ENCODE measurements around the gene KPNB1.
A peak's percentile ranks its signal among the peaks of the same experiment; 100 is the strongest.

The KPNB1 gene

DNA sequence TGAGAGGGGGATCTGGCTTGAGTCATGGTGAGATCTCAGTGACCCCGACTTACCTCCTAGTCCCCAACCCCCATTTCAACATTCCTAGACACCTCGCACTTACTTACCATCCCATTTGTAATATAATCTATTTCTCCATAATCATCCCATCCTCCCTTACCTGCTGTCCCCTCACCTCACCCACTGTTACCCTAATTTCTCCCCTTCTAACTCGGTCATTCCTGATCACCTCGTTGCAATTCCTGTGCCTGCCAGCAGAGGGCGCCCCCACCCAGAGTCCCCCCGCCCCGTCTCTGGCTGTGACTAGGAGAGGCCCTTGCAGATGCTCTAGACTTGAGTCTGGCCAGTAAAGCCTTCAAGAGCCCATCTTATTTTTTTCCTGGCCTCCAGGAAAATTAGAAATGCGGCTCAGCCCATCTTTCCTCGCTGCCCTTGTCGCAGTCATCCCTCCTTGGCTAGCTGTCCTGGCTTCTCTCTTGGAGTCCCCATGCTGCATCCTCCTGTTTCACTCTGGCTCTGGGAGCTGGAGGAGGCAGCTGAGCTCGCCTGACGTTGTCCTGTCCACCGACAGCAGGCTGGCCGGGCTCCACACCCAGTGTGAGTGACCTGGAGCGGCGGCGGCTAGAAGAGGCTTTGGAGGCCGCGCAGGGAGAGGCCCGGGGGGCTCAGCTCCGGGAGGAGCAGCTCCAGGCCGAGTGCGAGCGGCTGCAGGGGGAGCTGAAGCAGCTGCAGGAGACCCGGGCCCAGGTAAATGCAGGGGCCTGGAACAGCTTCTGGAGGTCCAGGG is 49.2 kb downstream of the KPNB1 start:
- peak; percentile 90 to 93 for DNase-seq

GRCh38 chr17:47699536-47699840 is 49.8 kb downstream of the KPNB1 start:
- no peak for DNase-seq

DNA sequence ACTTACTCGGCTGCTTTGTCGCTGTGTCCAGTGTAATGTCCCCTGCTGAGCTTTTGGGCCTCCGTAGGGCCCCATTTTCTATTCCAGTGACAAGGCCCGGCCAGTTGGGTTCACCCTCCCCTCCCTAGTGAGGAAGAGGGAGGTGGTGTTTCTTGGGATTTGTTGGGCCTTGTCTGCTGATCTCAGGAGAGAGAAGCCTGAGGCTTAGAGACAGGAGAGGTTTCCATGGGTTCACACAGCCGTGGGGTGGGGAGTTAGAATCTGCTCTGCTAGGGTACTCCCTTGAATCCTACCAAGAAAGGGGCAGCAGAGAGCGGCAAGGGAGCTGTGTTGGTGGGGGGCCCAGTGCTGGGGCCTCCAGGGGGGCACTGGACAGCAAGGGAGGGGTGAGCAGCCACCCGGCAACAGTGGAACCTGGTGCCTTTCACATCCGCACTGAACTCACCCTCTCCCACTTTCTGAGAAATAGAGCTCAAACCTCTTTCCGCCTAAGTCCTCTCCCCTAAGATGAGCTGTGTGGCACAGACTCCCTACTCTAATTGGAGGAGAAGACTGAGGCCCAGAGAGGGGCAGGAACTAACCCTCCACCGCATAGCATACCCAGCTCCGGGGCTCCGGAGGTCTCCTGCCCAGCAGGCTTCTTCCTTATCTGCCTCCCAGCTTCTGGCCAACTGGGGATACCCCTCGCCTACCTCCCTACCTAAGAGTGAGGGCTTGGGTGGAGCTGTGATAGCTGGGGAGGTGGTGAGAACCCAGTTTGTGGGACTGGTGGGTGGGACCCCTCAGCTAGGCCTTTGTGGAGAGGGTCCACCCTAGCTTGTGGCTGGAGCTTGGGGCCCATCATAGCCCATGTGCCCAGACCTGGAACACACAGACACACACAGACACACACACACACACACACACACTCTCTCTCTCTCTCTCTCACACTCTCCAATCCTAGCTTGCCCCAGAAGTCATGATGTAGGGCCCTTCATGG is 51.0 kb downstream of the KPNB1 start:
- DNase-seq, result peak in 1 of 2 experiments; percentile 37

- DNase-seq, result no peak
These were observed 51.9 kb downstream of the KPNB1 start for GRCh38 chr17:47701608-47702007.

- DNase-seq, result no peak
These were observed 52.8 kb downstream of the KPNB1 start for GRCh38 chr17:47702391-47702995.

GRCh38 chr17:47703191-47703591 is 53.5 kb downstream of the KPNB1 start:
- DNase-seq, result peak; percentile 49 to 58

DNA sequence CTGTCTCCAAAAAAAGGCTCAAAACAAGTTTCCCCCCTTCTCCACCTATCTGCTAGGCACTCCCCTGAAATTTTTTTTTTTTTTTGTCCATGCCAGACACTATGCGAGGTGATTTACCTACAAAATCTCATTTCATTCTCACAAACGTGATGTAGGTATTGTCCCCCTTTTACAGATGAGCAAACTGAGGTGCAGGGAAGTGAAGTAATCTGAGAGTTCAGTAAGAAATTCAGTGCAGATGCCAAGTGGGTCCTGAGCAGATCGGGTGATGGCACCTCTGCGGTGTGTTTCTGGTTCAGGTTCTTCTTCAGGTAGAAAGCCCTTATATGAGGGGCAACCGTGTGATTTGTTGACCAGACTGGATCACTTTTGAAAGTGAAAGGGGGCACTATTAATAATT is 54.0 kb downstream of the KPNB1 start:
- no peak for DNase-seq

DNA sequence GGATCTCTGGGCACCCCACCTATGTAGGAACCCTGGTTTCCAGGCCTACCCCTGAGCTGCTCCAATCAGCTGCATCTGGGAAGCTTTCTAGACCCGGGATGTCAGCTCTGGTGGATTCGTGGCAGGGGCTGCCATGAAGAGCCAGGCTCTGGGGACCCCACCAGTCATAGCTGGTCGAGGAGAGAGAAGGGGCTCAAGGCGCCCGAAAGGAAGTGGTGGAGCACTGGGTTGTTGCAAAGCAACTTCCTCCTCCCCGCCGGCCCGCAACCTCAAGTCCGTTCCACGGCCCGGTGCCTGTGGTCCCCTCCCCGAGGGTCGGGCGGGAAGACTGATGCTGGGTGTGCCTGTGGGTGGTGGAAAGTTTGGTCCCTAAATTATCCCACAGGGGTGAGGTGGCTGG is 54.4 kb downstream of the KPNB1 start:
- DNase-seq, result no peak

- no peak for DNase-seq
These were observed 55.0 kb downstream of the KPNB1 start for GRCh38 chr17:47704736-47705135.

- DNase-seq, result peak; percentile 71 to 76
These were observed 56.1 kb downstream of the KPNB1 start for GRCh38 chr17:47705536-47706530.

GRCh38 chr17:47707056-47707804 is 57.5 kb downstream of the KPNB1 start:
- no peak for DNase-seq

DNA sequence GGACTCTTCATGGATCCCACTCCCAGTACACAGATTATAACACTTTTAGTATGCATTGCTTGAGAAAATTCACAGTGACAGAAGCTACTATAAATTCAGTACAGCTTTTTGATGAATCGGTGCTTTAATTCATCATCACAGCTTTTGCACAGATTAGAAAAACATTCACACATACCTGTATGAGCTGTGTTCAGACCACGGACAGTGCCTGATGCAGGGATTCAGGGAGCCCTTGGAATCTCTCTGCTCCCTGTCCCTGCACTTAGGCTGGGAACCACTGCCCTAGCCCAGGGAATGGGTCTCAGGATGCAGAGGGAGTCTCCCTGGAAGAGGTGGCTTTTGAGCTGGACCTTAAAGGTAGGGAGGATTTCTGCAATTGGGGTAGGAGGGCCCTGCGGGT is 58.2 kb downstream of the KPNB1 start:
- no peak for DNase-seq

GRCh38 chr17:47708312-47708863 is 58.7 kb downstream of the KPNB1 start:
- no peak for DNase-seq

DNA sequence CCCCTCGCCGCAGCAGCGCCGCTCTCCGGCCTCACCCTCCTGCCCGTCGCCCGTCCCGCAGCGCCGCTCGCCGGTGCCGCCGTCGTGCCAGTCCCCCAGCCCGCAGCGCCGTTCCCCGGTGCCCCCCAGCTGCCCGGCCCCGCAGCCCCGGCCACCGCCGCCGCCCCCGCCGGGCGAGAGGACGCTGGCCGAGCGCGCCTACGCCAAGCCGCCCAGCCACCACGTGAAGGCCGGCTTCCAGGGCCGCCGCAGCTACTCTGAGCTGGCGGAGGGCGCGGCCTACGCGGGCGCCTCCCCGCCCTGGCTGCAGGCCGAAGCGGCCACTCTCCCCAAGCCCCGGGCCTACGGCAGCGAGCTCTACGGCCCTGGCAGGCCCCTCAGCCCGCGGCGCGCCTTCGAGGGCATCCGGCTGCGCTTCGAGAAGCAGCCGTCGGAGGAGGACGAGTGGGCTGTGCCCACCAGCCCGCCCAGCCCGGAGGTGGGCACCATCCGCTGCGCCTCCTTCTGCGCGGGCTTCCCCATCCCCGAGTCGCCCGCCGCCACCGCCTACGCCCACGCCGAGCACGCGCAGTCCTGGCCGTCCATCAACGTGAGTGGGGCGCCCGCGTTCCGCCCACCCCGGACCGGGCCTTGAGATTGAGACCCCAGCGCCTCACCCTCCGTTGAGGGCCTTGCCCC is 59.3 kb downstream of the KPNB1 start:
- no peak for DNase-seq

DNA sequence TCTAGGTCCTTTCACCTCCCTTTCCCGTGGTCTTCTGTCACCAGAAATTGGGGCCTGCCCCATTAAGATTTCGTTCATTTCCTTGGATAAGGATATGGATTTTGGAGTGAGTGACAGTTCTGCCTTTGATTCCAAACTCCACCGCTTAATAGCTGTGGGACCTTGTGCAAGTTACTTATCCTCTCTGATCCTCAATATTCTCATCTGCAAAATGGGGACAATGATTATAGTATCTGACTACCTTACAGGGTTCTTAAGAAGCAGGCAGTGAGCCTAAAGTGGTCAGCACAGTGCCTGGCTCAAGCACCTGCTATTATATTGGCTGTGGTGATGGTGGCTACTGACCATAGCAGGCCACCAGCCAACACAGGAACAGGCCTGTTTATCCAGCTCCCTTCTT is 59.9 kb downstream of the KPNB1 start:
- DNase-seq, result no peak

- DNase-seq, result no peak
These were observed 61.8 kb downstream of the KPNB1 start for GRCh38 chr17:47711366-47712099.

- no peak for DNase-seq
These were observed 62.8 kb downstream of the KPNB1 start for GRCh38 chr17:47712330-47713023.

DNA sequence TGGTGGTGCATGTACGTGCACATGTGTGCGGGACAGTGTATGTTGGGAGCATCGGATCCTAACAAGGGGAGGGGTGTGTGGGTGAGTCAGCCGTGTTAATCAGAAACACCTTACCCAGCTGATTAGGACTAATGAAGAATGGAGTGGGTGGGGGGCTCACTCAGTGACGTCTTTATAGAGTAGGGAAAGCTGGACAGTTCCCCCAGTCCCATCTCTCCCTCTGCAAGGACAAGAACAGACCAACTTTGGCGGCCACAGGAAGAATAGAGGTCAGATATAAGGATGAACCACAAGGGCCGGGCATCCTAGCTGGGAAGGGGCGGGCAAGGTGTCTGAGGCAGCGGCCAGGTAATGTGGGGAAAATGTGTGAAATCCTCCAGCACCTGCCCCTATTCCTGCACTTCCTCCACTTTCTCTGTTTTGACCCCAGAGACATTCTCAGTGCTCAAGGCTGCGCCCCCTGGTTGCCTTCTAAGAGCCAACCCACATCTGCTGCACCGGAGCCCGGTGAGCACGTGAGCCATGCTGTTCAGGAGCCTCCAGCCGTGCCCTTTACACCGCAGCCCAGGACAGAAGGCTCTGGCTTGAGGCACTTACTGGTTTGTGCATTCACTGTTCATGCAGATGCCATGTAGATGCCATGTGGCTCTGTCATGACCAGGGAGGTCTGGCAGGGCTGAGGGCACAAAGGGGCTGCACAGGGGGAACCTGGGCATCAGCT is 64.4 kb downstream of the KPNB1 start:
- no peak for DNase-seq
